PC-9 (cell line): ENCODE measurements around the gene CCDC144A. TPM values are rescaled to one million over a fixed set of nuclear protein-coding genes. Genes with fewer than 3 reads are reported as not detected.
"Not testable (repeated sequence)": the region's sequence is repeated elsewhere in the genome, so short reads cannot be mapped to it uniquely, and the experiment has no call there.

Experiments used
- Bru-seq: library from RNA; stranded (reverse); fragments of 400-500 nt; gene quantifications from one replicate; lab custom pipeline; 2021; lab: Mats Ljungman, UMichigan
- BruChase-seq, 2 experiments: library from RNA; stranded (reverse); fragments of 400-500 nt; gene quantifications; one replicate each; lab custom pipeline; 2021; lab: Mats Ljungman, UMichigan
- BruUV-seq: library from RNA; stranded (reverse); fragments of 400-500 nt; replicated peaks from 2 replicates; lab custom pipeline; 2021; lab: Mats Ljungman, UMichigan
- CTCF ChIA-PET: fragments of 300-600 bp; sonication (Branson Sonifier 250); formaldehyde crosslinking; loops from one replicate; lab custom pipeline; 2022; ENCODE audit warnings: antibody characterized with exemption; lab: Charles Lee
- POLR2A ChIA-PET: fragments of 300-600 bp; sonication (Branson Sonifier 250); formaldehyde crosslinking; loops from one replicate; lab custom pipeline; 2022; ENCODE audit warnings: antibody characterized with exemption; ENCODE audit not compliant: unreplicated experiment; lab: Charles Lee
- DNase-seq, 2 experiments: peaks; one replicate each; pipeline versions ENCODE4 v3.0.0 to v3.0.0-alpha.2; 2015 to 2022; ENCODE audit warnings: mixed read lengths in 1 of 2
- H2AFZ ChIP-seq: fragments of 200-600 bp; sonication (generic); 2 replicates; pipeline ENCODE4 v1.8.1; 2017; ENCODE audit warnings: antibody characterized with exemption
- H3F3A ChIP-seq: fragments of 200-600 bp; sonication (generic); 2 replicates; pipeline ENCODE4 v1.8.1; 2017; ENCODE audit warnings: antibody characterized with exemption, mild to moderate bottlenecking, low read depth; ENCODE audit not compliant: insufficient read depth
- H3K27ac ChIP-seq: fragments of 200-600 bp; sonication (generic); 2 replicates; pipeline ENCODE4 v1.6.1; 2016; ENCODE audit warnings: mixed run types
- H3K27me3 ChIP-seq: fragments of 200-600 bp; sonication (generic); 2 replicates; pipeline ENCODE4 v1.6.1; 2016; ENCODE audit warnings: low read depth, mixed run types; ENCODE audit not compliant: insufficient read depth
- H3K36me3 ChIP-seq: fragments of 200-600 bp; sonication (generic); 2 replicates; pipeline ENCODE4 v1.6.1; 2016; ENCODE audit warnings: low read depth, mixed run types
- H3K4me1 ChIP-seq: fragments of 200-600 bp; sonication (generic); replicated peaks from 2 replicates; pipeline ENCODE4 v1.6.1; 2016; ENCODE audit warnings: mixed run types; ENCODE audit not compliant: insufficient read depth
- H3K4me2 ChIP-seq: fragments of 200-600 bp; sonication (generic); 2 replicates; pipeline ENCODE4 v1.6.1; 2017; ENCODE audit warnings: mixed run types
- H3K4me3 ChIP-seq: fragments of 200-600 bp; sonication (generic); 2 replicates; pipeline ENCODE4 v1.6.1; 2016; ENCODE audit warnings: mixed run types
- H3K79me2 ChIP-seq: fragments of 200-600 bp; sonication (generic); 2 replicates; pipeline ENCODE4 v1.6.1; 2017; ENCODE audit warnings: low read depth, mixed run types
- H3K9me2 ChIP-seq: fragments of 200-600 bp; sonication (generic); 2 replicates; pipeline ENCODE4 v1.8.1; 2017; ENCODE audit warnings: mild to moderate bottlenecking; ENCODE audit not compliant: insufficient read depth
- H3K9me3 ChIP-seq: fragments of 200-600 bp; sonication (generic); 2 replicates; pipeline ENCODE4 v1.8.1; 2016; ENCODE audit warnings: low read depth; ENCODE audit not compliant: insufficient read depth
- H4K20me1 ChIP-seq: fragments of 200-600 bp; sonication (generic); 2 replicates; pipeline ENCODE4 v1.8.1; 2017; ENCODE audit not compliant: insufficient read depth
- CTCF ChIP-seq: fragments of 200-600 bp; sonication (generic); conservative IDR thresholded peaks from 2 replicates; pipeline ENCODE4 v1.6.1; 2017; ENCODE audit warnings: mixed run types, antibody characterized with exemption, mild to moderate bottlenecking, moderate library complexity
- EZH2 ChIP-seq: fragments of 200-600 bp; sonication (generic); IDR thresholded peaks from 2 replicates; pipeline ENCODE4 v1.8.0; 2017; ENCODE audit warnings: antibody characterized with exemption, low read depth
- intact Hi-C: fragments of 100-400 bp; cut with micrococcal nuclease; formaldehyde crosslinking; loops from one replicate; pipeline ENCODE4 v1.10.0; 2022; ENCODE audit not compliant: unreplicated experiment
- long read RNA-seq: library from polyadenylated mRNA; stranded (forward); transcript quantifications from one replicate; pipeline ENCODE4 v2.0.0, GENCODE V29; 2022
- total RNA-seq: library from RNA; stranded (reverse); gene quantifications from 2 replicates; pipeline ENCODE4 v1.2.3, GENCODE V29; 2021

Gene CCDC144A
- total RNA-seq (3.6 and 5.5 TPM in 2 replicates), Bru-seq, nascent RNA (percentile 29 among the genes with signal in this experiment), BruChase-seq, experiment 1, labeled RNA remaining after a 2-hour chase (percentile 38 among the genes with signal in this experiment), BruChase-seq, experiment 2, labeled RNA remaining after a 6-hour chase (percentile 65 among the genes with signal in this experiment)
- long read RNA-seq, result 0 reads

GRCh38 chr17:16689731-16690281 lies at the start of gene CCDC144A:
TSS of gene CCDC144A (plus strand) at chr17:16690241. CDS start at chr17:16690401, 160 bp downstream.
- BruUV-seq, H3K4me1 ChIP-seq, POLR2A ChIA-PET, H3K9me2 ChIP-seq, H3K9me3 ChIP-seq, H3K27ac ChIP-seq, H4K20me1 ChIP-seq, H3K4me2 ChIP-seq, H3K36me3 ChIP-seq, H3K4me3 ChIP-seq, H3K27me3 ChIP-seq, H2AFZ ChIP-seq, H3K79me2 ChIP-seq, CTCF ChIA-PET, intact Hi-C loops, H3F3A ChIP-seq: not testable (repeated sequence)
- peak in 1 of 2 experiments; percentile 18 for DNase-seq
- TF ChIP-seq CTCF, result peak; percentile 87

- Histone ChIP-seq H2AFZ (no peak overlapping the region), H3K36me3 (no peaks in the 10 kb centered on the region), H3K79me2 (peaks cover 6% of the 10 kb centered on the region; the same call in 1 of the 2 replicates), H3K27ac (no peak overlapping the region), H3K27me3 (no peaks in the 10 kb centered on the region), H3K4me1 (peaks cover 12% of the 10 kb centered on the region; the same call in 1 of the 2 replicates), H3K9me2 (no peaks in the 10 kb centered on the region), H3K9me3 (no peaks in the 10 kb centered on the region; the same call in 1 of the 2 replicates), H3F3A (peaks cover 12% of the 10 kb centered on the region), H4K20me1 (no peaks in the 10 kb centered on the region), H3K4me2 (no peak overlapping the region), H3K4me3 (no peak overlapping the region)
- TF ChIP-seq EZH2 (no peak), CTCF (no peak)
- BruUV-seq, result no TSS peak
- no peak for DNase-seq
- CTCF ChIA-PET, result no interaction called here
- POLR2A ChIA-PET, result no interaction called here
- intact Hi-C loops, result no loop called here
Measured at GRCh38 chr17:16649585-16649984, 40.5 kb upstream of the CCDC144A start.

- Histone ChIP-seq H3F3A (peaks cover 12% of the 10 kb centered on the region), H3K27ac (peak overlapping the region; percentile 86; the same call in 1 of the 2 replicates), H3K9me2 (no peaks in the 10 kb centered on the region), H3K4me1 (peaks cover 12% of the 10 kb centered on the region; the same call in 1 of the 2 replicates), H3K27me3 (no peaks in the 10 kb centered on the region), H4K20me1 (no peaks in the 10 kb centered on the region), H3K4me2 (peak overlapping the region; percentile 81), H3K79me2 (peaks cover 6% of the 10 kb centered on the region; the same call in 1 of the 2 replicates), H3K36me3 (no peaks in the 10 kb centered on the region), H3K4me3 (peak overlapping the region; percentile 69; the same call in 1 of the 2 replicates), H3K9me3 (no peaks in the 10 kb centered on the region; the same call in 1 of the 2 replicates), H2AFZ (no peak overlapping the region)
- ChIA-PET CTCF (interaction anchor here (1.1 kb wide), 1 partner anchor 68 kb away, joined by 3 read pairs; no protein-coding TSS in a partner anchor), POLR2A (interaction anchor here (0.7 kb wide), 1 partner anchor 47 kb away, joined by 5 read pairs; no protein-coding TSS in a partner anchor)
- intact Hi-C loops, result no loop called here
- BruUV-seq, result no TSS peak
- TF ChIP-seq CTCF, result no peak
- TF ChIP-seq EZH2, result no peak
- no peak for DNase-seq
Measured at GRCh38 chr17:16652252-16652651, 37.8 kb upstream of the CCDC144A start.
